Measurements from ENCODE around the gene PRKAR2B. TPM values are rescaled to one million over a fixed set of nuclear protein-coding genes. Genes with fewer than 3 reads are reported as not detected.

PRKAR2B gene
- total RNA-seq, 1 donor from 2014 or later, result 43.4 TPM

DNA sequence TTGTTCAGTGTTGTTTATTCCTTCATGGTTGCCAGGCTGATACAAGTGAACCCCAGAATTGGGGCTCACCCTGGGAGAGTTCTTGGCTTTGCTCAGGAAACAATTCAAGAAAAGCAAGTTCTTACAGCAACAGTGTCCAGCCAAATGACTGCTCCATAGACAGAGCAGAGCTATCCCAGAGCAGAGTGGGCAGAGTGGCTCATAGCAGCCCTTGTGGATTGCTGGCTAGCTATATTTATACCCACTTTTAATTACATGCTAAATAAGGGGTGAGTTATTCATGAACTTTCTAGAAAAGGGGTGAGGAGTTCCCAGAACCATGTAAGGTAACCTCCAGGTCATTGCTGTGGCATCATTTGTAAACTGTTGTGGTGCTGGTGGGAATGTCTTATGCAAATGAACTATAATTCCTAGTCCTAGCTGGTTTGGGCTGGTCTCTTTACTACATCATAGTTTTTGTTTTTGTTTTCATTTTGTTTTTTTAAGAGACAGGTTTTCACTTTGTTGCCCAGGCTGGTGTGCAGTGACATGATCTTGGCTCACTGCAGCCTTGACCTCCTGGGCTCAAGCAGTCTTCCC is 64.4 kb downstream of the PRKAR2B start:
- Histone ChIP-seq H4K20me1 (ENCODE audit: low read depth) (no peaks in the 10 kb centered on the region), H3K9me3 (ENCODE audit: low read depth) (no peaks in the 10 kb centered on the region), H3K4me3 (no peak overlapping the region), H3K4me1 (no peaks in the 10 kb centered on the region), H3K36me3 (no peaks in the 10 kb centered on the region), H3K9ac (no peak overlapping the region), H3K27ac (no peak overlapping the region), H3K27me3 (no peaks in the 10 kb centered on the region), H2AFZ (replicated peaks) (no peak overlapping the region), H3F3A (ENCODE audit: low read depth) (no peaks in the 10 kb centered on the region), H3K79me2 (ENCODE audit: low read depth) (no peaks in the 10 kb centered on the region), H3K4me2 (no peak overlapping the region)
- no peak overlapping the region for H3K27ac Mint-ChIP-seq
- DNase-seq (ENCODE audit: low spot score), result no peak
- H3K4me3 Mint-ChIP-seq, result no peak overlapping the region
- H3K27me3 Mint-ChIP-seq (ENCODE audit: insufficient read depth, low read depth), result peaks cover 2% of the 10 kb centered on the region
- H3K36me3 Mint-ChIP-seq, result no peaks in the 10 kb centered on the region
- H3K9me3 Mint-ChIP-seq, result no peaks in the 10 kb centered on the region
- TF ChIP-seq EZH2 (IDR thresholded peaks at IDR 0.05) (no peak), EZH2phosphoT487 (IDR thresholded peaks at IDR 0.05) (no peak), CTCF (IDR thresholded peaks at IDR 0.05) (no peak)
- H3K4me1 Mint-ChIP-seq, result no peaks in the 10 kb centered on the region

DNA sequence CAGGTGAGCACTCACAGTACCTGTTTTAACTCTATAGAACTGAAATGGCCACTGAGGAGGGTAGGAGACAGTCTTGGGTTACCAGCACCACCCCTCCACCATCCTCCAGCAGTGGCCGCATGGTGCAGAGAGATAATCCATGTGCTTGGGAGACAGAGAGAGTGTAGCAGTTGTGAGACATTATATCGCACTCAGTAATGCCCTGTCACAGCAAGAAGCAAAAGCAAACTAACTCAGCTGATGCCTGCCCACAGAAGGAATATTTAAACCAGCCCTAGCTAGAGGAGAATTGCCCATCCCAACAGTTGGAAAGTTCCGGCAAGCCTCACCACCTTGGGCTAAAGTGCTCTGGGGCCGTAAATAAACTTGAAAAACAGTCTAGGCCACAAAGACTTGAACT is 65.5 kb downstream of the PRKAR2B start:
- Histone ChIP-seq H2AFZ (replicated peaks) (no peak overlapping the region), H3K36me3 (no peaks in the 10 kb centered on the region), H3K4me2 (no peak overlapping the region), H4K20me1 (ENCODE audit: low read depth) (no peaks in the 10 kb centered on the region), H3K9ac (no peak overlapping the region), H3K4me3 (no peak overlapping the region), H3K27ac (no peak overlapping the region), H3K4me1 (no peaks in the 10 kb centered on the region), H3K79me2 (ENCODE audit: low read depth) (no peaks in the 10 kb centered on the region), H3K9me3 (ENCODE audit: low read depth) (no peaks in the 10 kb centered on the region), H3K27me3 (no peaks in the 10 kb centered on the region), H3F3A (ENCODE audit: low read depth) (no peaks in the 10 kb centered on the region)
- Mint-ChIP-seq H3K4me1 (no peaks in the 10 kb centered on the region), H3K27ac (no peak overlapping the region), H3K27me3 (ENCODE audit: insufficient read depth, low read depth) (peaks cover 3% of the 10 kb centered on the region), H3K9me3 (no peaks in the 10 kb centered on the region), H3K36me3 (no peaks in the 10 kb centered on the region), H3K4me3 (no peak overlapping the region)
- no peak for DNase-seq (ENCODE audit: low spot score)
- no peak for TF ChIP-seq EZH2 (IDR thresholded peaks at IDR 0.05)
- no peak for TF ChIP-seq CTCF (IDR thresholded peaks at IDR 0.05)
- no peak for TF ChIP-seq EZH2phosphoT487 (IDR thresholded peaks at IDR 0.05)

DNA sequence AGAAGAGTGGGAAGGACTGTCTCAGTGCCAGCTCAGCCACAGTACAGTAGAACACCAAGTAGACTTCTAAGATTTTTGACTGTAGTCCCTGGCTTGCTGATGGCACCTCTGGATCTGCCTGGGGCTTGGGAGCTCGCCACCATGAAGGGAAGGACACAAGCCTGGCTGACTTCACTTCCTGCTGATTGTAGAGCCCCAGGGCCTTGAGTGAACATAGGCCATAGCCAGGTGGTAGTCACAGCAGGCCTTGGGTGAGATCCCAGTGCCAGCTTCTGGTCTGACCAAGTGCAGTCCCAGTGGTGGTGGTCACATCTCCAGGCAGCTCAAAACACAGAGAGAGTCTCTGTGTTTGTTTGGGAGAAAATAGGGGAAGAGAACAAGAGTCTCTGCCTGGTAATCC is 66.7 kb downstream of the PRKAR2B start:
- no peaks in the 10 kb centered on the region for H3K9me3 ChIP-seq (ENCODE audit: low read depth)
- H3K79me2 ChIP-seq (ENCODE audit: low read depth), result no peaks in the 10 kb centered on the region
- no peak overlapping the region for H3K4me3 ChIP-seq
- no peaks in the 10 kb centered on the region for H3K36me3 ChIP-seq
- H4K20me1 ChIP-seq (ENCODE audit: low read depth), result no peaks in the 10 kb centered on the region
- Mint-ChIP-seq H3K9me3 (no peaks in the 10 kb centered on the region), H3K4me3 (no peak overlapping the region), H3K27ac (no peak overlapping the region), H3K4me1 (no peaks in the 10 kb centered on the region), H3K36me3 (no peaks in the 10 kb centered on the region), H3K27me3 (ENCODE audit: insufficient read depth, low read depth) (peaks cover 3% of the 10 kb centered on the region)
- no peak overlapping the region for H3K9ac ChIP-seq
- no peaks in the 10 kb centered on the region for H3K4me1 ChIP-seq
- no peak overlapping the region for H2AFZ ChIP-seq (replicated peaks)
- H3K27ac ChIP-seq, result no peak overlapping the region
- H3F3A ChIP-seq (ENCODE audit: low read depth), result no peaks in the 10 kb centered on the region
- H3K4me2 ChIP-seq, result no peak overlapping the region
- no peak for DNase-seq (ENCODE audit: low spot score)
- H3K27me3 ChIP-seq, result no peaks in the 10 kb centered on the region
- no peak for TF ChIP-seq CTCF (IDR thresholded peaks at IDR 0.05)
- no peak for TF ChIP-seq EZH2phosphoT487 (IDR thresholded peaks at IDR 0.05)

Data from neural progenitor cell (in vitro differentiated cells).